Loucy (cell line): Measurements from ENCODE around the gene PID1.
A peak's percentile ranks its signal among the peaks of the same experiment; 100 is the strongest.

Experiments used
- EZH2phosphoT487 ChIP-seq: fragments of 200-600 bp; IDR thresholded peaks from 2 replicates; pipeline ENCODE4 v1.6.1; 2018; ENCODE audit warnings: antibody characterized with exemption, mild to moderate bottlenecking, moderate library complexity, borderline replicate concordance
- TF ChIP-seq, protein P1 (sequence below): fragments of 200-600 bp; sonication (generic); conservative IDR thresholded peaks from 2 replicates; pipeline ENCODE4 v1.5.1; 2014; ENCODE audit warnings: mild to moderate bottlenecking, antibody characterized with exemption, low read length

DNA sequence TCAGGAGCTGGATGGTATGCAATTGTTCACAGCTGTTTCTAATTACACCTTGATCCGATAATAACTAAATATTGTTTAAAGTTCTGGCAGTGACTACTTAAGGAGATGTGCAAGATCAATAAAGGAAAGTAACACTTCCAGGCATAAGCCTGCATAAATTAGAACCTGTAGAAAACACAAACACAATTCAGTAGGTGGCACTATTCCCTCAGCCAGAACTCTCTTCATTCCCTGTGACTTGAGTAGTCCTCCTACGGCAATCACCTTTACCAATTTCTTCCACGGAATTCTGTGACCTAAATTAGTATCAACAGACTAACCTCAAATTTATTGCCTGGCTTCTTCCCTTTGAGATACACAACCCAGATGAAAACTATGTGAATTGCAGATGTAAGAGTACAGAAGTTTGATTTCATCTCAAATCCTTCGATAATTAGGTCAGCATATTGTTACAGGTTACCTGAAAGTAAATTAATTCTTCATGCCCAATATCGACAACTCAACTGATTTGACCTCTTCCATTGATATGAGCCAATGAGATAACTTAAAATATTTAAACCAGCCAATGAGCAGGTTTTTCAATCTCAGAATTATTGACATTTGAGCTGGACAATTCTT lies 137.8 kb downstream of the PID1 start:
- TF ChIP-seq, protein P1, sequence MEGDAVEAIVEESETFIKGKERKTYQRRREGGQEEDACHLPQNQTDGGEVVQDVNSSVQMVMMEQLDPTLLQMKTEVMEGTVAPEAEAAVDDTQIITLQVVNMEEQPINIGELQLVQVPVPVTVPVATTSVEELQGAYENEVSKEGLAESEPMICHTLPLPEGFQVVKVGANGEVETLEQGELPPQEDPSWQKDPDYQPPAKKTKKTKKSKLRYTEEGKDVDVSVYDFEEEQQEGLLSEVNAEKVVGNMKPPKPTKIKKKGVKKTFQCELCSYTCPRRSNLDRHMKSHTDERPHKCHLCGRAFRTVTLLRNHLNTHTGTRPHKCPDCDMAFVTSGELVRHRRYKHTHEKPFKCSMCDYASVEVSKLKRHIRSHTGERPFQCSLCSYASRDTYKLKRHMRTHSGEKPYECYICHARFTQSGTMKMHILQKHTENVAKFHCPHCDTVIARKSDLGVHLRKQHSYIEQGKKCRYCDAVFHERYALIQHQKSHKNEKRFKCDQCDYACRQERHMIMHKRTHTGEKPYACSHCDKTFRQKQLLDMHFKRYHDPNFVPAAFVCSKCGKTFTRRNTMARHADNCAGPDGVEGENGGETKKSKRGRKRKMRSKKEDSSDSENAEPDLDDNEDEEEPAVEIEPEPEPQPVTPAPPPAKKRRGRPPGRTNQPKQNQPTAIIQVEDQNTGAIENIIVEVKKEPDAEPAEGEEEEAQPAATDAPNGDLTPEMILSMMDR: peak; percentile 72
- TF ChIP-seq EZH2phosphoT487: no peak
